GM15510 (cell line): Measurements from ENCODE around the gene CIBAR2.

Experiments used
- POLR2A ChIP-seq: IDR thresholded peaks from 3 replicates; pipeline ENCODE4 v1.6.1; 2011; ENCODE audit warnings: borderline replicate concordance; ENCODE audit not compliant: insufficient read length; ENCODE audit errors: extremely low read depth

The CIBAR2 gene

DNA sequence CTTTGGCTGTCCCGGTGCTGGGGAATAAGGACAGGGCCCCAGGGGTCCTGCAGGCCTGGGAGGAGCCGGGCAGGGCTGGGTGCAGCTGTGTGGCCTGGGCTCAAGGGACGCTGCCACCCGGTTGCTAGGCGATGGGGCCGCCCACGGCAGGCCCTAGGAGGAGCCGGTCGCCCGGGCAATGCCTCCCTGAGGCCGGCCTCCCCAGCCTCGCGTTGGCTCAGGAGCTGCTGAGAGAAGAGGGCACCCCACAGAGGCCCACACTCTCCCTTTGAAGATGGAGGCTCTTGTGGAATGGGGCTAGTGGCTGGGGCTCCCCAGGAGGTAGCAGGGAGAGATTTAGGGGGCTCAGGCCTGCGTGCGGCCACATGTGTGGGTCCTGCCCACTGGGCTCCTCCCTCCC, at the start of gene CIBAR2:
CIBAR2 (minus strand) TSS at position 109 of the 400 bp plus-strand sequence. CDS start 120 bp downstream, outside the sequence.
- TF ChIP-seq POLR2A, result no peak

DNA sequence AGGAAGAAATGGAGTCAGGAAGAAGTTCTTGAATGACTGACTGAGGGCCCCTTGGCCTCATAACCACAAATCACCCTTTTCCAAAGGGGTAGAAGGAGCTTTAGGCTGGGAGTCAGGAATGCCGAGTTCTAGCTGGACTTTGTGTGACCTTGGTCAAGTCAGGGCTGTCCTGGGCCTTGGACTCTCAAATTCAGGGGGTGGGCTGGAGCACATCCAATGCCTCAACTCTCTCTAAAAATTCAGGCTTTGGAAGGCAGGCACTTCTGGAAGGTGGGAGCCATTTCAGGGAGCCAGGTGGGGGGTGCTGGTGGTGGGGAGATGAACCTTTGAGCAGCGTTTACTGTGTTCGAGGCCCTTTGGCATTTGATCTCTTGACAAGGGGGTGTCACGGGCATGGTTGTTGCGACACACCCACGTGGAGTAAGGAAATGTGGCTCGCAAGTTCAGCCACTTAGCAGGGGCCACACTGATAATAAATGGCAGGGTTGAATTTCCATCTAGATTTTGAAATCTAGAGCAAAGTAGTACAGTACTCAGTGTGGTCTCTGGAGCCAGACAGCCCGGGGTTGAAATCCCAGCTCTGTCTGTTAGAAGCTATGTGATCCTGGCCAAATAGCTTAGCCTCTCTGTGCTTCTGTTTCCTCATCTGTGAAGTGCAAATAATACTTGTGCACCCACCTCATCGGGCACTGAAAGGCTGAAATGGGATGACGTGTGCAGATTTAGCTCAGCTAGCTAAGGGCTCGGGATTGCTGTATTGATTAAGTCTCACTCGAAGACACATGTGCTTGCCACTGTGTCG, 47.1 kb upstream of the CIBAR2 start:
- TF ChIP-seq POLR2A, result no peak

DNA sequence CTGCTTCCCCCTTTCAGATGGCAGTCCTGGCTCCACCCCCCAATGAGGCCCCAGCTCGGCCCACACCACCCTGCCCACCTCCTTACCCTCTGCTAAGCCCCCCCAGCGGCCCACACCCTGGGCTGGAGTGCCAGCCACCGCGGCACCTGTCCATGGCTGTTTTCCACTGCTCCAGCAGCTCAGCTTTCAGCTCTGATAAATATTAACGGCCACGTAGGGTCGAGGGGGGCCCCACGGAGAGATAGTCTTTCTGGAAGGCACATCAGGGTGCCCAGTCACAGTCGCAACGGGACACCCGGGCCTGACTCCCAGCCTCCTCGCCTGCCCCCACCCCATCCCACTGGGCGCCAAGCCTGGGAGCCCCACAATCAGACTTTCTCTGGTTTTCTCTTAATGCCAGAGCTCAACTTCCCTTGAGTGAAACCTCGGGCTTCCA, 46.5 kb upstream of the CIBAR2 start:
- TF ChIP-seq POLR2A, result no peak

DNA sequence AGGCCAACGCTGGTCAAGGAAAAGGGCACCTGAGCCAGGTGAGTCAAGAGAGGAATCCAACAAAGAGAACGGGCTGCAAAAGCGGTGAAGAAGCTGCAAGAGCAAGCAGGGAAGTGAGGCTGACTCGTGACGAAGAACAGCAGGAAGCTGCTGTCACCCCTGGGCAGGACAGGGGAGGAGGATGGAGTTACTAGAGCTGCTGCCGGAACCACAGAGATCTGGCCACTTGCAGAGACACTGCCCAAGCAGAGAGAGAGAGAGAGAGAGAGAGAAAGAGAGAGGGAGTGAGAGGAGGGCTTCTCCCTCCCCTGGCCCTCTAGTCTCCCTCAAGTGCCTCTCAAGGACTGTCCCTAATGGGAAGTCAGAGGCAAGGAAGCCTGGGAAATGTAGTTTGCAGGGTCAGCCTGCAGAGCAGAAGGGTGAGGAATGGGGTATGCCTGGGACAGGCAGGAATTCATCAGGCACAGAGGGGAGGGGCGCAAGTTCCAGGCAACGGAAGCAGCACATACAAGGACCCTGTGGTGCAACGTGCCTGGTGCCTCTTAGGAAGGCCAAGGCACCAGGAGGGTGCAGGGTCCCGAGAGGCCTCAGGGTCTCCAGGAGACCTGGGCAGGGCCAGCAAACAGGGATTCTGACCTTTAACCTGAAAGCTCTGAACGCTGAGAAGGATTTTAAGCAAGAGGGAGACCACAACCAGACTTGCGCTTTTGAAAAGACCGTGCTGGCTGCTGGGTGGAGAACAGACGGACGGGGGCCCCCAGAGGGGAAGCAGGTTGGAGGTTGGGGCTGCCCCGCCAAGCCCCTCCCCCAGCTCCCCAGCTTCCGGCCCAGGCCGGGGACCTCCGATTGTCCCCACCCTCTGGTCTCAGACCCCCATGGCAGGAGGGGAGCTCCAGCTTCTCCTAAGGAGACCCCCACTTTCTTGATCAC, 45.8 kb upstream of the CIBAR2 start:
- TF ChIP-seq POLR2A, result no peak

DNA sequence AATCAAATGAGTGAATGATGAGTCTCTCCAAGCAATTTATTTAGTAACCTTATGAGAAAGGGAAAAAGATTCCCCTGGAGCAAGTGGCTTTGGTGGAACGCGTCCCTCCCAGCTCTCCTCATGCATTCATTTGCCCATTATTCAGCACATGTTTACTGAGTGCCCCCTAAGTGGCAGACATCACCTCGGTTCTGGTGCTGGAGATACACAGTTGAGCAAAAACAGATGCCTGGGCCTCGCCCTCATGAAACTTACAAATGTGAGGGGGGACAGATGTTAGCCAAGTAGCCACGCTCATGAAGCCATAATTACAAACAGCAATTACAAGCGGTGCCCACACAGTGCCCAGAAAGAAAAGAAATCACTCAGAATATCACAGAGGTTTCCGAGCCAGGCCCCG, 45.1 kb upstream of the CIBAR2 start:
- no peak for TF ChIP-seq POLR2A

DNA sequence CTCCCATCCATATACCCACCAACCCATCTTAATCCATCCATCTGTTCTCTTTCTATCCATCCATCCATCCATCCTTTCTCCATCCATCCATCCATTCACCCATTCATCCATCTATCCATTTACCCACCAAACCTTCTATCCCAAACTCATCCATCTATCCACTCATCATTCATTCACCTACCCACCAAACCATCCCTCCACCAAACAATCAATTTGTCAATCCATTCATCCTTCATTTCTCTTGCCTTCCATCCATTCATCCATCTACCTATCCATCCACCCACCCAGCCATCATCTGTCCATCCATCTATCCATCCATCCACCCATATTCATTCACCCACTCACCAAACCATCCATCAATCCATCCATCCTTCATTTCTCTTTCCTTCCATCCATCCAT, 44.6 kb upstream of the CIBAR2 start:
- no peak for TF ChIP-seq POLR2A

DNA sequence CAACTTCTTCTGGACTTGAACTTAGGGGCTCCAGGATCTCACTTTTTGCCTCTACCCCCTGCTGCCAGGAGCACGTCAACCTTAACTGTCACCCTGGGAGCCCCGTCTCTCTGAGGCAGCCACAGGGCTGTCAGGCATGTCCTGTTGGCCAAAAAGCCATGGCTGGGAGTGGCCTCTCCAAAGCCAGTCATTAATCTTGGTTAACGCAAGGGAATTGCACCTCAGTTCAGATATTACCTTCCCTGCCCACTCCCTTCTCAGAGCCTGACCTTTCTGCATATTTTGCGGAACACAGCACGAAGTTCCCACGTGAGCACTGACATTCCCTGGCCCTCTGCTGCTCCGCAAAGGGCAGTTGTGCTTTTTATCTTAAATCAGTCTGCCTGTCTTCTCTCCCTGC, 44.2 kb upstream of the CIBAR2 start:
- no peak for TF ChIP-seq POLR2A

DNA sequence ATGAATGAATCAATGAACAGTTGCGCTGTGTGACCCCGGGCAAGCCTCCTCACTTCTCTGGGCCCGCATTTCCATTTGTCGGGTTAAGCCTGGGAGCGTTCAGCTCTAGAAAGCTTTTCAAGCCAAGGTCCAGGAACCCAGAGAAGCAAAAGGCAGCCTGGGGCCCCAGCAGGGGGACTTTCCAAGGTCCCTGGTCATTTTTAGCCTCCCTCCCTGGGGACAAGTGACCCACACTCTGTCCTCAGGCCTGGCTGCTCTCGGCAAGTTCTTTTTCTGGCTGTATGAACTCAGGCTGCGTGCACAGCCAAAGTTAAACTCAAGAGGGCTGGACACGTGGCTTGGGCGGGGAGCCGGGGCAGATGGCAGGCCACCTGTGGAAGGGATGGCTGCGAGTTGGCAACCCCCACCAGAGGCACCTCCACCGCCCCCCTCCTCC, 41.4 kb upstream of the CIBAR2 start:
- TF ChIP-seq POLR2A, result no peak

DNA sequence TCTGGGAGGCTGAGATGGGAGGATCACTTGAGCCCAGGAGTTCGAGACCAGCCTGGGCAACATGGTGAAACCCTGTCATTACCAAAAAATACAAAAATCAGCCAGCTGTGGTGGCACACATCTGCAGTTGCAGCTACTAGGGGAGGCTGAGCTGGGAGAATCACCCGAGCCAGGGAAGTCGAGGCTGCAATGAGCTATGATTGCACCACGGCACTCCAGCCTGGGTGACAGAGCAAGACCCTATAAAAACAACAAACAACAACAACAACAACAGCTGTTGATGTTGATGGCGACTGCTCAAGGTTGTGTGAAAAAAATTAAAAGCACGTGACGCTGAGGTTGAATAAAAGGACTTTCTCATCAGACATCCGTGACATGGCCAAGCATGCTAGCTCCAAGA, 40.8 kb upstream of the CIBAR2 start:
- no peak for TF ChIP-seq POLR2A

DNA sequence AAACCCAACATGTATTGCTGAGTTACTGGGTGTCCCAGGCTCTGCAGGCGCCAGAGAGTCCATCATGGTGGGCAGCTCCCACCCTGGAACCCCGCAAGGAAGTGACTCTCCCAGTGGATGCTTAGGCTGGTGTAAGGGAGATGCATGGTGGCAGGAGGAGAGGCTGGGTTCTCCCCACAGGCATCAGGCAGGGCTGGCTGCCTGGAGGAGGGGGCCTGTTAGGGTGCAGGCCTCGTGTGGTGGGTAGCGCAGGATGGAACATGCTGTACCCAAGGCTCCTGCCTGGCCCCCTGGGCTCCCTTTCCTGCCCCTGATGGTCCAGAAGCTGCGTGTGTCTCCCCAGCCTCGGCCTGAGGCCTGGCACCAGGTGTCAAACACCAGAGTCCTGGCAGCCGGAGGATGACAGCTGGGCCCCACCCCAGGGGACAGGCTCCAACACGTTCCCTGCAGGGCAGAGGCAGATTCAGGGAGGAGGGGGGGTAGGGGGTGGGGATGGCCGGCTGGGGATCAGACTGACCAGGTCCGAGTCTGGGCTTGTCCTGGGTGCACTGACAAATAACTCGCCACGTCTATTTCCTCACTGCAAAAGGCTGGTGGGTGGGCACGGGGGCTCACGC, 40.2 kb upstream of the CIBAR2 start:
- TF ChIP-seq POLR2A, result no peak

DNA sequence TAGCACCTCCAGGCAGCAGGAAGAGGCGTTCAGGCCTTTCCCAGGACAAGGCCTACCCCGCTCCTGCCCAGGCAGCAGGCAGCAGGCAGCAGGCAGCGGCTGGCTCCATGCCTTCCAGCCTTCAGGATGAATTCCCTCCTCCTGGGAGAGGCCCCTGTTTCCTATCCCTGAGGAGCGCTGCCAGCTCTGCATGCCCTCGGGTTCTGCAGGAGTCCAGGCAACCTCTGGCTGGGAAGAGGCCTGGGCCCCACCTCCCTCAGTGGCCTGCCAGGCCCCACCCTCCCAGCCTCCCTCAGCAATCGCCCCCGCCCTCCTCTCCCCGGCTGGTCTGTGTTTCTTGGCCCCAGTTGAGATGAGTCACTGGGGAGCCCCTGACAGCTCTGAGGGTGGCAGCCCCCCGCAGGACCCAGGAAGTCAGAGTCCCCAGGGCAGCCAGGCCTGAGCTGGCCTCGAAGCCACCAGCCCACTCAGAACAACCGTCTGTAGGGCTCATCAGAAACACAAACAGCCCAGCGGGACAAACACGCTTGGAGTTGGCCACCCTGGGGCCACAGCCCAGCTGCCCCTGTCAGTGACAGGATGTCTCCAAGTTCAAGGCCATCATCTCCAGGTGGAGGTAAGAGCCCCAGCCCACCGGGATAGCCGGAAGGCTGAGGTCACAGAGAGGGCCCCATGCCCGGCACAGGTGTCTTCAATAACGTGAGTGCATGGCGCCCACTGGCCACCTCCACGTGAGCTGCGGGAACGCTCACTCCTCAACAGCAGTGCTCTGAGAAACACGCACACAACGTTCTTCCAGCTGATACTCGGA, 39.5 kb upstream of the CIBAR2 start:
- no peak for TF ChIP-seq POLR2A

DNA sequence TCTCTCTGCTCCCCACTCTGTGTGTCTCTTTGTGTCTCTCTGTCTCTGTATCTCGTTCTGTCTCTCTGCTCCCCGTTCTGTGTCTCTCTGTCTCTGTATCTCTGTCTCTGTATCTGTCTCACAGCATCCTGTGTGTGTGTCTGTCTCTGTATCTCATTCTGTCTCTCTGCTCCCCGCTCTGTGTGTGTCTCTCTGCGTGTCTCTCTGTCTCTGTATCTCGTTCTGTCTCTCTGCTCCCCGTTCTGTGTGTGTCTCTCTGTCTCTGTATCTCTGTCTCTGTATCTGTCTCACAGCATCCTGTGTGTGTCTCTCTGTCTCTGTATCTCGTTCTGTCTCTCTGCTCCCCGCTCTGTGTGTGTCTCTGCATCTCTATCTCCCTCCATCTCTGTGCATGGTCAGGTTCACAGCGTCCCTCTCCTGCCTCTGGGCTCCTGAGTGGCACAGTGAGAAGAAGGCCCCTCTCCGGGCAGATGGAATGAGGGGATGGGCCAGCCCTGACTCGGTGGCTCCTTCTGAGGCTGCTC, 38.9 kb upstream of the CIBAR2 start:
- TF ChIP-seq POLR2A, result no peak

DNA sequence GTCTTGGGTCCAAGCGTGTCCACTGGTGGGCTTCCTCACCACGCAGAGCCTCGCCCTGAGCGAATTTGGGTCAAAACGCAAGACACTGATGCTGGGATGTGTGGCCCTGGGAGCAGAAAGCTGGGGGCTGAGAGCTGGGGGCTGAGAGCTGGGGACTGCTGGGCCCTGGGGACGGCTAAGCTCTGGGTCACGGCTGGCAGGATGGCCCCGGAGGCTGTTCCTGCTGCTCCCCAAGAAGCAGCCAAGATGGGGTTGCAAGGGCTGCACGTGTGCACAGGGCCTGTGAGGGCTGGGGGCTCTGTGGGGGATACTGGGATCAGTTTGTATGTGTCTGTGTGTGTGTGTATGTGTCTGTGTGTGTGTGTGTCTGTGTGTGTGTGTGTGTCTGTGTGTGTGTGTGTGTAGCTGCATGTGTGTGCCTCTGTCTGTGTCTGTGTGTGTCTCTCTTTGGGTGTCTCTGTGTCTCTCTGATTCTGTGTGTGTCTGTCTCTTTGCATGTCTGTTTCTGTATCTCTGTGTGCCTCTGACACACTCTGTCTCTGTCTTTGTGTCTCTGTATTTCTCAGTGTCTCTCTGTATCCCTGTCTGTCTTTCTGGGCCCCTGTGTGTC, 38.2 kb upstream of the CIBAR2 start:
- no peak for TF ChIP-seq POLR2A

DNA sequence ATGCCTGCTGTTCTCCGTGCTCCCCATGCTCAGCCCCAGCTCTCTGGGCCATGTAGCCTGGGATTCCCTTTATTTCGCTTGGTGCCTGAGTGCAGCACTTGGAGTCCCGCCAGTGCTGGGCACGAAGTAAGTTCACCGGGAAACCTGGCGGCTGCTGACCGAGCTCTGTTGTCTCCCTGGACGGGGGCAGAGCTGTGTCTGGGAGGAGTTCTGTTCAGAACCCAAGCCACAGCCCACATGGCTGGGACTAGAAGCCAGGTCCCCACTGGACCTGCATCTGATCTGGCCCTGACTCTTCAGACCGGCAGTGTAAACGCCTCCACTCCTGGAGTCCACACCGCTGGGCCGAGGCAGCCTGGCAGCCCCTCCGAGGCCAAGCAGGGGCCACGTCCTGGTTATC, 37.5 kb upstream of the CIBAR2 start:
- no peak for TF ChIP-seq POLR2A
